AG08395 (cell line): ENCODE data around the gene SEMA3C.

Experiments used
- DNase-seq: peaks from one replicate; pipeline ENCODE4 v3.0.0; 2012; ENCODE audit warnings: mixed read lengths, low spot score

SEMA3C gene

GRCh38 chr7:80851896-80852476 lies 66.9 kb downstream of the SEMA3C start:
- no peak for DNase-seq

GRCh38 chr7:80848841-80849240 lies 70.0 kb downstream of the SEMA3C start:
- DNase-seq, result no peak

GRCh38 chr7:80847895-80848294 lies 71.0 kb downstream of the SEMA3C start:
- DNase-seq, result no peak

- no peak for DNase-seq
These were observed 71.8 kb downstream of the SEMA3C start for GRCh38 chr7:80847027-80847426.

GRCh38 chr7:80844916-80845315 lies 73.9 kb downstream of the SEMA3C start:
- DNase-seq, result no peak

- DNase-seq, result no peak
These were observed 75.7 kb downstream of the SEMA3C start for GRCh38 chr7:80843018-80843677.

GRCh38 chr7:80842022-80842790 lies 76.6 kb downstream of the SEMA3C start:
- DNase-seq, result no peak

GRCh38 chr7:80841423-80841955 lies 77.4 kb downstream of the SEMA3C start:
- DNase-seq, result no peak

- DNase-seq, result no peak
These were observed 78.2 kb downstream of the SEMA3C start for GRCh38 chr7:80840681-80841080.

- no peak for DNase-seq
These were observed 79.0 kb downstream of the SEMA3C start for GRCh38 chr7:80839855-80840254.

- no peak for DNase-seq
These were observed 80.2 kb downstream of the SEMA3C start for GRCh38 chr7:80838643-80839042.

GRCh38 chr7:80837345-80837744 lies 81.5 kb downstream of the SEMA3C start:
- no peak for DNase-seq

- no peak for DNase-seq
These were observed 83.6 kb downstream of the SEMA3C start for GRCh38 chr7:80835251-80835650.

GRCh38 chr7:80833289-80834268 lies 85.3 kb downstream of the SEMA3C start:
- peak; percentile 34 for DNase-seq

GRCh38 chr7:80832006-80832405 lies 86.8 kb downstream of the SEMA3C start:
- DNase-seq, result no peak

- no peak for DNase-seq
These were observed 88.1 kb downstream of the SEMA3C start for GRCh38 chr7:80830584-80831285.

- DNase-seq, result no peak
These were observed 88.8 kb downstream of the SEMA3C start for GRCh38 chr7:80830010-80830409.

- DNase-seq, result no peak
These were observed 89.3 kb downstream of the SEMA3C start for GRCh38 chr7:80829527-80829926.

GRCh38 chr7:80827239-80827633 lies 91.6 kb downstream of the SEMA3C start:
- DNase-seq, result peak; percentile 8

- DNase-seq, result peak; percentile 61
These were observed 92.2 kb downstream of the SEMA3C start for GRCh38 chr7:80826520-80827238.
